ENCODE results near the gene FAM181A. TPM values are rescaled to one million over a fixed set of nuclear protein-coding genes. Genes with fewer than 3 reads are reported as not detected.

Gene FAM181A
- total RNA-seq, 1 experiment from 2014 or later = not detected

DNA sequence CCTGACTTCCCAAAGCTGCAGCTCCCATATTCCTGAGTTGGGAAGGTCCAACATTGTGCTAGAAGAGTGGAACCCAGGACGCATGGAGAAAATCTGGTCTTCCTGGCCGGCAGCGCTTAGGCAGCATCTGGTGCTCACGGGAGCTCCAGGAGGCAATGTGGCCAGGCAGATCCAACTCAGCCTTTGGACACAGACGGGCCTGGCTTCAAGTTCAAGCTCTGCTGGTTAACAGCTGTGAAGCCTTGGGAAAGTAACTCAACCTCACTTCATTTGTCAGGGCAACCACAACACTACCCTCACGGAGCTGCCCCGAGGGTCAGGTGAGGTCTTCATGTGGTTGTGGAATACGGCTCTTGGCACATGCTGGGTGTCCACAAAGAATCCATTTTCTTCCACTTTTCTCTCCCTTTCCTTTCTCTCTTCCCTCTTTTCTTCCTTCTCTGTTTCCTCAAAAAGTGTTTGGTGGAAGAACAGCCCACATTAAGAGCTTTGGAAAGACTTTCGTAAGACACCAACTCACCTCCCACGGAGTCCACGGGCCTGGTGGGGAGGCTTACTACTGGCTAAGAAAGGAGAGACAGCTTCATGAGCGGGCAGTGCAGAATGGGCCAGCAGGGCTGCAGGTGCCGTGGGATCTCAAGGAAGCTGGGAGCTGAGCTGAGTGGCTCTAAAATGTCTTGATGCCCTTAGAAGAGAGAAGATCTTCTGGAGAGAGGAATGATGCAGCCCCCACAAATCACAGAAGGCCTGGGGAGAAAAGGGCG lies 2.4 kb upstream of the FAM181A start:
- Histone ChIP-seq H3K56ac (ENCODE audit: insufficient read length, low read depth, low read length) (no peak overlapping the region), H4K20me1 (ENCODE audit: control insufficient read depth, insufficient read depth, insufficient read length) (no peaks in the 10 kb centered on the region), H3K23me2 (ENCODE audit: insufficient read length, low read depth, low read length, poor library complexity, severe bottlenecking) (no peaks in the 10 kb centered on the region), H3K4ac (ENCODE audit: low read depth, low read length) (no peak overlapping the region), H3K27ac (ENCODE audit: insufficient read length, low read depth, low read length) (no peak overlapping the region), H3K18ac (ENCODE audit: insufficient read length, low read depth, low read length) (no peak overlapping the region), H3K9me3 (ENCODE audit: control insufficient read depth, low read depth, low read length) (no peaks in the 10 kb centered on the region), H2BK20ac (ENCODE audit: low read depth, low read length, poor library complexity, severe bottlenecking) (no peak overlapping the region), H2BK120ac (ENCODE audit: low read depth, low read length, poor library complexity, severe bottlenecking) (no peak overlapping the region), H2BK12ac (ENCODE audit: insufficient read length, low read depth, low read length) (no peak overlapping the region), H2BK5ac (ENCODE audit: insufficient read length, low read length) (no peak overlapping the region), H2AK5ac (ENCODE audit: insufficient read length, low read length) (no peak overlapping the region), H3K23ac (ENCODE audit: insufficient read length, low read depth, low read length) (no peak overlapping the region), H4K5ac (ENCODE audit: insufficient read length, low read depth, low read length) (no peak overlapping the region), H3T11ph (ENCODE audit: low read length) (no peak overlapping the region), H3K14ac (ENCODE audit: insufficient read depth, low read length) (no peak overlapping the region), H2BK15ac (ENCODE audit: low read depth, low read length) (no peak overlapping the region), H3K79me2 (ENCODE audit: insufficient read depth, low read length) (no peaks in the 10 kb centered on the region), H3K4me2 (ENCODE audit: insufficient read depth, insufficient read length, low read length) (no peak overlapping the region), H3K4me1 (ENCODE audit: insufficient read depth, low read length) (no peaks in the 10 kb centered on the region), H3K79me1 (ENCODE audit: insufficient read depth, low read depth, low read length, poor library complexity, severe bottlenecking) (no peaks in the 10 kb centered on the region), H3K9ac (ENCODE audit: extremely low read depth, insufficient read length, low read length) (no peak overlapping the region), H3K27me3 (ENCODE audit: insufficient read depth, low read length) (no peaks in the 10 kb centered on the region), H4K8ac (replicated peaks; ENCODE audit: insufficient read length, low read depth, low read length) (no peak overlapping the region), H2AFZ (ENCODE audit: low read length) (no peak overlapping the region), H4K91ac (ENCODE audit: insufficient read length, low read depth, low read length) (no peak overlapping the region)
- H3K27me3 Mint-ChIP-seq (ENCODE audit: low read depth) = peaks cover 3% of the 10 kb centered on the region
- H3K4me3 Mint-ChIP-seq = no peak overlapping the region
- no peak for TF ChIP-seq CTCF (conservative IDR thresholded peaks at IDR 0.05)
- no peak overlapping the region for H3K27ac Mint-ChIP-seq
- peaks cover 0 to 8% of the 10 kb centered on the region in 2 experiments; a peak in 3 of 4 replicates for H3K4me1 Mint-ChIP-seq
- no peaks in the 10 kb centered on the region for H3K36me3 Mint-ChIP-seq (ENCODE audit: insufficient read depth in 1 of 3, low read depth in 3 of 3)
- peaks cover 0 to under 1% of the 10 kb centered on the region in 2 experiments; a peak in 2 of 5 replicates for H3K9me3 Mint-ChIP-seq
- DNase-seq = no peak
- no CpG with 5 or more reads among the region's 14 CpGs for whole genome bisulfite sequencing (ENCODE audit: extremely low coverage, insufficient read length, low lambda C conversion rate)

Data from H9 (cell line).